GM12878 (cell line): ENCODE measurements around the gene NCKIPSD. TPM values are rescaled to one million over a fixed set of nuclear protein-coding genes. Genes with fewer than 3 reads are reported as not detected.

Experiments
- ATAC-seq: fragments of 200-7000 bp; cut with Tn5 transposase; 3 replicates; pipeline ENCODE4 v1.9.1; 2020; ENCODE audit warnings: mild to moderate bottlenecking, moderate library complexity
- BruUV-seq: library from RNA; stranded (reverse); fragments of 400-500 nt; replicated peaks from 2 replicates; lab custom pipeline; 2021; lab: Mats Ljungman, UMichigan
- CTCF ChIA-PET: fragments of 300-600 bp; sonication (Branson Sonifier 250); formaldehyde crosslinking; extraction: SDS; loops from one replicate; lab custom pipeline; 2021; ENCODE audit warnings: inconsistent platforms; lab: Yijun Ruan, JAX
- POLR2A ChIA-PET: fragments of 350-600 bp; formaldehyde crosslinking; extraction: SDS; loops from one replicate; lab custom pipeline; 2021; ENCODE audit warnings: inconsistent platforms; lab: Charles Lee
- RAD21 ChIA-PET: fragments of 300-600 bp; sonication (Branson Sonifier 250); formaldehyde crosslinking; loops from one replicate; lab custom pipeline; 2023; ENCODE audit warnings: antibody characterized with exemption; ENCODE audit not compliant: unreplicated experiment; lab: Charles Lee
- SMC1A ChIA-PET: fragments of 300-600 bp; sonication (Branson Sonifier 250); formaldehyde crosslinking; loops from one replicate; lab custom pipeline; 2023; ENCODE audit not compliant: unreplicated experiment, uncharacterized antibody; lab: Charles Lee
- DNase-seq: peaks from one replicate; pipeline ENCODE4 v3.0.0-alpha.2; 2011; ENCODE audit warnings: low read depth, low spot score
- FAIRE-seq: peaks from 3 replicates; lab custom pipeline; 2011; peaks lifted over from hg19 to GRCh38; lab: Jason Lieb, UNC
- H2AFZ ChIP-seq: 2 replicates; pipeline ENCODE4 v1.6.0; 2011; ENCODE audit warnings: low read depth, low read length, control low read depth; ENCODE audit not compliant: control insufficient read depth
- H3K27ac ChIP-seq: 2 replicates; pipeline ENCODE4 v1.5.1; 2011; ENCODE audit warnings: control low read depth; ENCODE audit not compliant: control insufficient read depth, insufficient read depth
- H3K27me3 ChIP-seq, 2 experiments: replicated peaks in 1 of 2; 2 replicates each; pipeline versions ENCODE4 v1.6.0 to v1.6.1; 2011; ENCODE audit warnings: low read length in 1 of 2; ENCODE audit not compliant: control insufficient read depth in 2 of 2, insufficient read depth in 2 of 2
- H3K36me3 ChIP-seq, 2 experiments: 2 replicates each; pipeline ENCODE4 v1.5.1; 2011; ENCODE audit warnings: low read length in 1 of 2; ENCODE audit not compliant: control insufficient read depth in 2 of 2, insufficient read depth in 2 of 2
- H3K4me1 ChIP-seq: 2 replicates; pipeline ENCODE4 v1.6.1; 2011; ENCODE audit warnings: mild to moderate bottlenecking, low read length, moderate library complexity, mixed read lengths; ENCODE audit not compliant: control insufficient read depth, insufficient read depth
- H3K4me2 ChIP-seq: 2 replicates; pipeline ENCODE4 v1.6.0; 2011; ENCODE audit warnings: control low read depth; ENCODE audit not compliant: control insufficient read depth, insufficient read depth
- H3K4me3 ChIP-seq: fragments of 200-600 bp; sonication (generic); 2 replicates; pipeline ENCODE4 v1.5.1; 2016
- H3K79me2 ChIP-seq: 2 replicates; pipeline ENCODE4 v1.6.0; 2011; ENCODE audit warnings: low read length; ENCODE audit not compliant: control insufficient read depth, insufficient read depth
- H3K9ac ChIP-seq: 2 replicates; pipeline ENCODE4 v1.8.0; 2011; ENCODE audit warnings: low read length, control low read depth, mixed read lengths; ENCODE audit not compliant: control insufficient read depth, insufficient read depth
- H3K9me3 ChIP-seq: replicated peaks from 3 replicates; pipeline ENCODE4 v1.5.1; 2011; ENCODE audit warnings: mild to moderate bottlenecking, low read length; ENCODE audit not compliant: control insufficient read depth, insufficient read depth
- H4K20me1 ChIP-seq: 2 replicates; pipeline ENCODE4 v1.6.0; 2011; ENCODE audit not compliant: control insufficient read depth, insufficient read depth
- ELK1 ChIP-seq: IDR thresholded peaks from 2 replicates; pipeline ENCODE4 v1.6.1; 2012; ENCODE audit warnings: low read depth, low read length, improper control_type of control experiment
- JUNB ChIP-seq: IDR thresholded peaks from 2 replicates; pipeline ENCODE4 v1.6.1; 2016; ENCODE audit warnings: antibody characterized with exemption, mild to moderate bottlenecking
- MYC ChIP-seq: IDR thresholded peaks from 2 replicates; pipeline ENCODE4 v1.6.1; 2011; ENCODE audit warnings: mild to moderate bottlenecking, low read length, moderate library complexity, inconsistent platforms; ENCODE audit not compliant: insufficient read depth, insufficient replicate concordance, insufficient read length, severe bottlenecking
- NFXL1 ChIP-seq: fragments of 450-650 bp; IDR thresholded peaks from 2 replicates; pipeline ENCODE4 v1.6.1; 2017; ENCODE audit warnings: antibody characterized with exemption, mild to moderate bottlenecking, borderline replicate concordance
- RUNX3 ChIP-seq: IDR thresholded peaks from 2 replicates; pipeline ENCODE4 v1.6.1; 2012; ENCODE audit warnings: low read length, inconsistent platforms
- SMAD1 ChIP-seq: fragments of 450-650 bp; IDR thresholded peaks from 2 replicates; pipeline ENCODE4 v1.6.1; 2018; ENCODE audit warnings: mild to moderate bottlenecking, low read depth; ENCODE audit not compliant: partially characterized antibody
- SREBF1 ChIP-seq: IDR thresholded peaks from 2 replicates; pipeline ENCODE4 v1.6.1; 2012; ENCODE audit warnings: mild to moderate bottlenecking, low read length
- SREBF2 ChIP-seq: IDR thresholded peaks from 2 replicates; pipeline ENCODE4 v1.6.1; 2012; ENCODE audit warnings: mild to moderate bottlenecking, low read length
- ZBTB11 ChIP-seq: fragments of 450-650 bp; formaldehyde crosslinking; IDR thresholded peaks from 2 replicates; pipeline ENCODE4 v1.5.0; 2022; ENCODE audit warnings: mild to moderate bottlenecking, missing genetic modification characterization
- ZBTB33 ChIP-seq: fragments of 450-650 bp; IDR thresholded peaks from 2 replicates; pipeline ENCODE4 v1.6.1; 2017; ENCODE audit warnings: mild to moderate bottlenecking
- ZNF207 ChIP-seq: fragments of 450-650 bp; IDR thresholded peaks from 2 replicates; pipeline ENCODE4 v1.6.1; 2014; ENCODE audit warnings: antibody characterized with exemption, mild to moderate bottlenecking, borderline replicate concordance
- in situ Hi-C: fragments of 300-500 bp; cut with MboI; formaldehyde crosslinking; loops from 9 replicates; pipeline ENCODE4 v1.14.3; 2018; ENCODE audit warnings: mixed read lengths
- intact Hi-C: fragments of 100-400 bp; cut with micrococcal nuclease; formaldehyde crosslinking; loops from one replicate; pipeline ENCODE4 v1.14.2; 2022; ENCODE audit not compliant: unreplicated experiment
- polyA plus RNA-seq, 11 experiments: library from polyadenylated mRNA; depleted of rRNA in 4 of 11; unstranded in 6 of 11; stranded (reverse) in 5 of 11; fragments of >200 nt; fragmentation: Nextera tagmentation in 4 of 11; fragmentation: Illumina TruSeq in 1 of 11; extraction: Ambion mirVana in 4 of 11; extraction: Trizol in 1 of 11; gene quantifications; 1 replicate in 1 of 11; 2 replicates in 10 of 11; pipeline versions ENCODE4 v1.2.1 to v1.2.3, GENCODE V29; 2011 to 2016; ENCODE audit warnings: inconsistent platforms in 2 of 11, missing spikeins in 2 of 11, low read depth in 1 of 11
- total RNA-seq, 4 experiments: library from RNA; depleted of rRNA in 3 of 4; stranded (reverse); fragments of >200 nt in 3 of 4; fragmentation: Illumina TruSeq in 1 of 4; extraction: Trizol in 1 of 4; gene quantifications; 2 replicates each; pipeline versions ENCODE4 v1.2.1 to v1.2.3, GENCODE V29; 2013 to 2021

NCKIPSD gene
- total and polyA plus RNA-seq, 10 of the 15 experiments (the other 5 are each of a cell fraction or from before 2014, with no cell fraction given) = 0.93 to 31.6 (median 15.2) TPM

GRCh38 chr3:48715174-48715800 lies 29.6 kb upstream of the NCKIPSD start:
- ChIA-PET RAD21 (interaction anchor here (0.5 kb wide), 1 partner anchor 97 kb away, joined by 4 read pairs; no protein-coding TSS in a partner anchor), SMC1A (interaction anchor here (0.6 to 1.5 kb wide), 4 partner anchors 11 to 137 kb away, joined by 4 to 8 read pairs (median 4); no protein-coding TSS in a partner anchor), POLR2A (interaction anchor here (0.5 to 1.5 kb wide), 7 partner anchors 68 to 1102 kb away, joined by 3 to 7 read pairs (median 3); partner anchors contain the start of genes ARIH2, PFKFB4 and SLC25A20), CTCF (interaction anchor here (0.6 to 3.3 kb wide), 10 partner anchors 8 to 306 kb away, joined by 3 to 14 read pairs (median 4); partner anchors contain the start of genes ARIH2, NDUFAF3 and SLC25A20)
- peak overlapping the region; percentile 52; the same call in 1 of the 2 replicates for H3K9ac ChIP-seq
- peak overlapping the region; percentile 90 for H3K4me3 ChIP-seq
- intact Hi-C loops (no loop called here), in situ Hi-C loops (no loop called here)
- peak overlapping the region; percentile 92 for H3K4me2 ChIP-seq
- H2AFZ ChIP-seq = no peak overlapping the region
- TF ChIP-seq RUNX3 (no peak), SREBF2 (no peak), NFXL1 (no peak), SREBF1 (no peak), MYC (no peak), ZBTB33 (no peak), ZBTB11 (CRISPR knock-in tag) (no peak), JUNB (no peak), SMAD1 (no peak), ELK1 (no peak), ZNF207 (no peak)
- H3K27ac ChIP-seq = no peak overlapping the region
- FAIRE-seq = no peak
- no TSS peak for BruUV-seq
- H4K20me1 ChIP-seq = peaks cover 4% of the 10 kb centered on the region; the same call in 1 of the 2 replicates
- no peak for DNase-seq
- H3K9me3 ChIP-seq = no peaks in the 10 kb centered on the region
- H3K27me3 ChIP-seq = no peaks in the 10 kb centered on the region
- peaks cover 10% of the 10 kb centered on the region for H3K4me1 ChIP-seq
- peaks cover 61% of the 10 kb centered on the region for H3K79me2 ChIP-seq
- no peak for ATAC-seq
- H3K36me3 ChIP-seq = peaks cover 0 to 16% of the 10 kb centered on the region in 2 experiments; a peak in 2 of 4 replicates
